ENCODE results near the gene GABRA5. TPM values are rescaled to one million over a fixed set of nuclear protein-coding genes. Genes with fewer than 3 reads are reported as not detected.

GABRA5 gene
- total RNA-seq, 1 experiment from 2014 or later: 4.9 TPM

GRCh38 chr15:26854435-26854834 lies 12.4 kb upstream of the GABRA5 start:
- WGBS (ENCODE audit: extremely low coverage, insufficient read length, low lambda C conversion rate): no CpG with 5 or more reads among the region's 4 CpGs
- H2AK5ac ChIP-seq (ENCODE audit: insufficient read length, low read length): no peak overlapping the region
- no peak for TF ChIP-seq CTCF (conservative IDR thresholded peaks at IDR 0.05)
- peaks cover 5 to 7% of the 10 kb centered on the region in 2 experiments; a peak in 3 of 5 replicates for H3K9me3 Mint-ChIP-seq
- no peak overlapping the region for H3K4me3 Mint-ChIP-seq
- no peak overlapping the region for H3K14ac ChIP-seq (ENCODE audit: insufficient read depth, low read length)
- peaks cover 0 to 4% (median 2%) of the 10 kb centered on the region in 3 experiments; a peak in 3 of 7 replicates for H3K36me3 Mint-ChIP-seq (ENCODE audit: insufficient read depth in 1 of 3, low read depth in 3 of 3)
- H4K20me1 ChIP-seq (ENCODE audit: control insufficient read depth, insufficient read depth, insufficient read length): no peaks in the 10 kb centered on the region
- no peaks in the 10 kb centered on the region for H3K27me3 Mint-ChIP-seq (ENCODE audit: low read depth)
- H3T11ph ChIP-seq (ENCODE audit: low read length): no peak overlapping the region
- no peak overlapping the region for H3K27ac ChIP-seq (ENCODE audit: insufficient read length, low read depth, low read length)
- no peak overlapping the region for H3K18ac ChIP-seq (ENCODE audit: insufficient read length, low read depth, low read length)
- no peak overlapping the region for H3K9ac ChIP-seq (ENCODE audit: extremely low read depth, insufficient read length, low read length)
- no peak overlapping the region for H2BK20ac ChIP-seq (ENCODE audit: low read depth, low read length, poor library complexity, severe bottlenecking)
- 0 out of 7 replicates have a peak overlapping the region, but pooled peaks of 1 of the 3 experiments have one; percentile 31 for H3K27ac Mint-ChIP-seq
- H3K9me3 ChIP-seq (ENCODE audit: control insufficient read depth, low read depth, low read length): no peaks in the 10 kb centered on the region
- H3K4me1 ChIP-seq (ENCODE audit: insufficient read depth, low read length): no peaks in the 10 kb centered on the region
- no peak overlapping the region for H4K5ac ChIP-seq (ENCODE audit: insufficient read length, low read depth, low read length)
- no peak overlapping the region for H2BK15ac ChIP-seq (ENCODE audit: low read depth, low read length)
- no peaks in the 10 kb centered on the region for H3K79me1 ChIP-seq (ENCODE audit: insufficient read depth, low read depth, low read length, poor library complexity, severe bottlenecking)
- no peak overlapping the region for H2BK120ac ChIP-seq (ENCODE audit: low read depth, low read length, poor library complexity, severe bottlenecking)
- no peak overlapping the region for H2BK12ac ChIP-seq (ENCODE audit: insufficient read length, low read depth, low read length)
- no peak overlapping the region for H3K4me2 ChIP-seq (ENCODE audit: insufficient read depth, insufficient read length, low read length)
- DNase-seq: no peak
- no peak overlapping the region for H3K56ac ChIP-seq (ENCODE audit: insufficient read length, low read depth, low read length)
- H2AFZ ChIP-seq (ENCODE audit: low read length): no peak overlapping the region
- no peak overlapping the region for H3K23ac ChIP-seq (ENCODE audit: insufficient read length, low read depth, low read length)
- H3K23me2 ChIP-seq (ENCODE audit: insufficient read length, low read depth, low read length, poor library complexity, severe bottlenecking): no peaks in the 10 kb centered on the region
- H3K4ac ChIP-seq (ENCODE audit: low read depth, low read length): no peak overlapping the region
- no peaks in the 10 kb centered on the region for H3K4me1 Mint-ChIP-seq
- no peak overlapping the region for H2BK5ac ChIP-seq (ENCODE audit: insufficient read length, low read length)
- H4K91ac ChIP-seq (ENCODE audit: insufficient read length, low read depth, low read length): no peak overlapping the region
- H4K8ac ChIP-seq (replicated peaks; ENCODE audit: insufficient read length, low read depth, low read length): no peak overlapping the region
- no peaks in the 10 kb centered on the region for H3K79me2 ChIP-seq (ENCODE audit: insufficient read depth, low read length)
- no peaks in the 10 kb centered on the region for H3K27me3 ChIP-seq (ENCODE audit: insufficient read depth, low read length)
